Measurements from ENCODE around the gene LRFN2.

Gene LRFN2

DNA sequence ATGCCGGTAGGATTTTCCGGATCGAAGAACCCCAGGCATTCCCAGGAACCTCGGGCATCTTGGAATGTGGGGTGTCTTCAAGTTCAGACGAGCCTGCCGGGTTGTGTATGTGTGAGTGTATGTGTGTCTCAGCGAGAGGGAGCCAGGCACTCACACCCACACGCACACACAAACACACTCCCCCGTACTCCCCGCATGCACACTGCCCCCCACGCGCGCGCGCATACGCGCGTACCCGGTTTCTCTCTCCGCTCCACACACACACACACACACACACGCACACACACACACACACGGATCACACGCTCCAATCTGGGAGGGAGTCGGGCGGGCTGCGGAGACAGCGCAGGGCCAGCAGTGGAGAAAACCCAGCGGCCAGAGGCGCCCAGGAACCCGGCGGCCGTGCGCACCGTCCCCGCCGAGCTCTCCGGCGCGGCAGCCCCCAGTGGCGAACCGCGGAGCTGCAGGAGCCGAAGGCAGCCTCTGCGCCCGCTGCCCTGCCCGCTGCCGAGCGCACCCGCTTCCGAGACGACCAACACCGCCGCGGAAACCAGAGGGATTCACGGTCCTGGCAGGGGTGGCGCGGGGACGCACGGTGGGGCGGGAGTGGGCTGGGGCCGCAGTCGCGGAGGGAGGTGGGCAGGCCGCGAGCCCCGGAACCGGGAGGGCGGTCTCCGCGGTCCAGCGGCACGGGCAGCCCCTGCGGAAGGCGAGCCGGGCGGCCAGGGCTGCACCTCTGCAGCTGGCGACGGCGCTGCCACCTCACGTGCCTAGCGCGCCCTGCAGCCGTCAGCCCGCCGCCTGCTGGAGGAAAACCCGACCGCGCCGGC lies at the start of gene LRFN2:
Gene LRFN2 (minus strand): TSS at position 125 of the 830 bp plus-strand sequence.
- no peak for FAIRE-seq

GRCh38 chr6:40634429-40634828 lies 47.3 kb upstream of the LRFN2 start:
- FAIRE-seq, result no peak

DNA sequence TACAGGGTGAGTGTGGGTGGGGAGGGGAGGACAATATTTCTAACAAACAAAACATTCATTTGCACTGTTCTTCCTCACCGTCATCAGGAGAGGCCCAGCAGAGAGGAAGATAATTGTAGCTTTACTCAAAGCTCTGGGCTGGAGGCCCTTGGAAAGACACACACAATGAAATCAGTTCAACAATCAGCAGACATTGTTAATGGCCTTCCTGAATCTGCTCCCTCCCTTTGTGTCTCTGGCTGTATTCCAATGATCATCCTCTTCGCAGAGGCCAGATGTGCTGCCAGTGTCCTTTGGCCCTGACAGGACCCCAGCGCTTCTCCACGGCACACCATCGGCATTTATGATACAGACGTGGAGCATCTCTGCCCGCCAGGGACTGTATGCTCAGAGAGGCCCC lies 44.6 kb upstream of the LRFN2 start:
- no peak for FAIRE-seq

DNA sequence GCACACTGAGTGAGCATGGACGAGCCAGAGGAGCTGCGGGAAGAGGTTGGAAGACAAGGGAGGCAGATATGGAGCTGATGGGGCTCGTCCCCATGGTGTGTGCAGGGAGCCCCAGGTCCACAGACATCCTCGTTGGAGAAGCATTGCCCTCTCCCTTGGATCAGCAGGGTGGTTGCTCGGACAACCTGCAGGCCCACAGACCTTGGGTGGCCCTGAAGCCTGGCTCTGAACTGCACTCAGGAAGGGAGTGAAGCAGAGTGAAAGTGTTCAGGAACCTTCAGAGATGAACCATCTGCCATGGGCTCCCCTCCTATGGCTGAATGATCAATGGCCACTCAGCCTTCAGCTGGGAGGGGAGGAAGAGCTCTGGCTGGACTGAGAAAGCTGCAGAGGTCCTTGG lies 43.3 kb upstream of the LRFN2 start:
- no peak for FAIRE-seq

GRCh38 chr6:40630051-40630450 lies 42.9 kb upstream of the LRFN2 start:
- no peak for FAIRE-seq

DNA sequence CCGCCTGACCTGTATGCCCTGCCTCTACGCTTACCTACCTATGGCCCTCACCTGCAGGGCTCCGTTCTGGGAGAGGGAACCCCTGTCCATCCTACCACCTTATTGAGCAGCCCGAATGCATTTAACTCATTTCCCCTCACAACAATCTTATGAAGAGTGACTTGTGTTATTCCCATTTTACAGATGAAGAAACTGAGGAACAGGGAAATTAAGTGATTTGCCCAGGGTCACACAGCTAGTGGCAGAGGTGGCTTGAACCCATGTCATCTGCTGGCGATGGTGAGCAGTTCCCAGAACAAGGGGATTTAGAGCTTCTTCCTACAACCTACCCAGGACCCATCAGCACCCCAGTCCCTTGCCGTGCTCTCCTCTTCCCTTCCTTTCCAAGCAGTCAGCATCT lies 42.3 kb upstream of the LRFN2 start:
- FAIRE-seq, result no peak

DNA sequence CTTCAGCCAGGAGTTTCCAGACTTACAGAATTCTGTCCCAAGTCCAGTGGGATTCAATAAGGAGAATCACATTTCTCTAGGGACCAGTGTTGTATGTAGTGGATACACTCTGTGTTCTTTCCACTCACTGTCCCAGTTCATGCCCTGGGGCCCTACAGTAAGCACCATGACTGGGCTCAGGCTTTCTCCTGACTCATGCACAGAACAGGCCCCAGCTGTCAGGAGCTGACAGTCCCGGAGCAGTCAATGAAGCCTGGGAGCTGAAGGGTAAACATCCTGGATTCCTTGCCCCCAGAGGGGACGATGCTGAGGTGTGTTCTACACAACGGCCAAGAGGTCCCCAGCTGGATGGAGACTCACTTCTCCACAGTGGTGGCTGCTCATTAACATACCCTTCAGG lies 40.2 kb upstream of the LRFN2 start:
- no peak for FAIRE-seq

DNA sequence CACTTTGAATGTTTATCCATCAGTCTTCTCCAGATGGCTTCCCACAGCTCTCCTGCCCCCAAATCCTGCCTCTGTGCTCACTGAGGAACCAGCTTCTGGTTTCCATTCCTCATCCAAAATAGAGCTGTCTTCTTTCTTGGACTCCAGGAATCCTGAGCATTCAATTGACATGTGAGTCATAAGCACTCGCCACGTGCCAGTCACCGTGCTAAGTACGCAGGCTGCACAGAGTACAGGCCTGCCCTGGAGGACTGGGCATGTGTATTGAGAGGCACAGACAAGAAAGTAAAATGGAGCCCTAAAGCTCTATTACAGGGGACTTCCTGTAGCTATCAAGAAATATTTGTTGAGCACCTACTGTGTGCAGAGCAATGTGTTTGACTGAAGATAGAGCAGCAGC lies 39.7 kb upstream of the LRFN2 start:
- FAIRE-seq, result no peak

GRCh38 chr6:40623932-40624331 lies 36.8 kb upstream of the LRFN2 start:
- no peak for FAIRE-seq

GRCh38 chr6:40623178-40623577 lies 36.0 kb upstream of the LRFN2 start:
- FAIRE-seq, result no peak

DNA sequence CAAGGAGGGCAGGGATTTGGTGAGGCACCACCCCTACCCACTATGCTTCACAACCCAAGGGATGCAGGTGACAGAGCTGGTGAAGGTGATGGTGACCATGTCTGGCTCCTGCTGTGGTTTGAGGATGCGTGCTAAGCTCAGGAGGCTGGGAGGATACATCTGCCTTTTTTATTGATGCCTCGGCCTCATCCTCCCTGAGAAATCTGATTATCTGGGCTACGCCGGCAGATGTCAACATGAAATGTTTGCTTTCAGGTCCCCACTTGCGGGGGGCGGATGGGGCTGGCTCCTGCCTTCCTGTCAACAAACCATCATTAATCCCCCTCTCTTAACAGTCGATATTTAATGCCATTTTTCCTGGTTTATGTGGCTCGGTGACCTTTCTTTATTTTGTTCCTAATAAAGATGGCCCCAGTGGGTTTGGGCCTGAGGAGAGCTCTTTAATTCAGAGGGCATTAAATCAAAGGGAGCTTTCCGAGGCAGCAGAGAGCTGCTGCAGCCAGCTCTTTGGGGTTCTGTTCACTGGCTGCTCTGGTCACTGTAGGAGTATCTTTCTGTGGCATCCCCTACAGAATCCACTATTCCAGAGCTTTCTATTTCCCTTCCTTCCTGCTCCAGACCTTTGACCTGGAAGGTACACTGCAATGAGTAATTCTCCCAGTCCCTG lies 33.5 kb upstream of the LRFN2 start:
- no peak for FAIRE-seq

GRCh38 chr6:40614671-40615070 lies 27.5 kb upstream of the LRFN2 start:
- FAIRE-seq, result no peak

- no peak for FAIRE-seq
Measured at GRCh38 chr6:40611912-40612311, 24.7 kb upstream of the LRFN2 start.

- no peak for FAIRE-seq
Measured at GRCh38 chr6:40611434-40611833, 24.3 kb upstream of the LRFN2 start.

DNA sequence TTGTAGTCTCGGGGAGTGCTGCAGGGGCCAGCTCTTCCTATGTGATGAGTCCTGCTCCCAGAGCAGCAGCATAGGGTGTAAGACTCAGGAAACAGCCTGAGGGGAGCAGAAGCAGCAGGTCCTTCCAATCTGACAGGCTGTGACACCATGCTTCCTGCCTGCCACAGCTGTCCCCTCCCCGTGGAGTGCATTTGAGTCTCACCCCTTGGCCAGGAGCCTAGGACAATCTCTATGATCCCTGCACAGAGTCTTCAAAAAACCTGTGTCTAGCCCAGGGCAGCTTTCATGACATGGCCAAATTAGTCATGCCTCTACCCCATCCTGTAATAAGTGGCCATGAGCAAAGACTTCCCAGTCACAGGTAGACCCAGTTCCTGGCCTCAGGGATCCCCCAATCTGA lies 23.1 kb upstream of the LRFN2 start:
- FAIRE-seq, result no peak

DNA sequence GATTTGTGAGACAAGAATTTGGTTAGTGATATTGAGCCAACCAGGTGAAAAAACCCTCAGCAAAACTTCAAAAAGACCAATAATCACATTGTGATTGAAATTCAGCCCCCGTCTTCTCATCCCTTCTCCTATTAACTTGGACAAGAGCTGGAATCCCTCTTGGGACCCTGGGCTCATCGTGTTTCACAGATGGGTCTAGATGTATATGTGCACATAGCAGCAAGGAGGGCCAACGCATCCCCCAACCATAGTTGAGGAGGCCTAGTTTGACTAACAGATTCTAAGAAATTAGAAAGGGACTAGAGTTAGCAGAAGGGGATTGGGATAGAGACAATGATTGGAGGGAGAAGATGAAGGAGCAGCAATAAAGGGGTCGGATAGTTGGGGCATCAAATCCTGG lies 19.8 kb upstream of the LRFN2 start:
- no peak for FAIRE-seq

DNA sequence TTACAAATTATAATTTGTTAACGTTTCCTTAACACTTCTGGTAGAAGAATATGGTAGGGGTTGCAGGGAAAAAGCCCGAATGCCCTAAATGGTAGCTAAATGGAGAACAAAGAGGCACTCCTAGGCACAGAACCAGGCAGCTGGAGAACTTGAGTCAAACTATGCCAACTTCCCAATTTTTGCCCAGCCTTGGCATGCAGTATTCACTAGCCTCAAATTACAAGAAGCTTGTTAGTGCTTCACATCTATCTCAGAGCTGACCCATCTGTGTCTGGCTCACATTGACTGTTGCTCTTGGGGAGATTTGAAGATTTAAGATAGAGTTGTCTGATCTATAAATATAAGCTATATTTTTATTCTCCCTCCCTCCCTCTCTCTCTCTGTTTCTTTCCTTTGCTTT lies 19.4 kb upstream of the LRFN2 start:
- no peak for FAIRE-seq

GRCh38 chr6:40604082-40604481 lies 16.9 kb upstream of the LRFN2 start:
- FAIRE-seq, result no peak

DNA sequence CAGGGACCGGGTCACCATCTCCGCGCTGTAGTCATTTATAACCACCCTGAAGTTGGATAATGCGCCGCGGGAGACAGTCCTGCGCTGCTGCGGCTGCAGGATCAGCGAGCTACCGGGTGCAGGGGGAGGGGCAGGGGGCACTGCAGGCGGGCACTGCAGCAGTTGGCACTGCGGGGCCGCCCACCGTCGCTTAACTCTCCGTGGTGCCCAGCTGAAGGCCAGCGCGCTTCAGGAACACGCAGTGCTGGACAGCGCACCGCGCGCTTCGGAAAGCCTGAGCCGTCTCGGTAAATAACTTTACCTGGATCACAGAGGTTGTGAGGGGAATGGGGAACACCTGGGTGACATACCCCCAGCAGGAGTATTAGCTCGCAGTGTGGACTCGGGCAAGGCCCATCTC lies 12.4 kb upstream of the LRFN2 start:
- no peak for FAIRE-seq

GRCh38 chr6:40598516-40598915 lies 11.4 kb upstream of the LRFN2 start:
- no peak for FAIRE-seq

DNA sequence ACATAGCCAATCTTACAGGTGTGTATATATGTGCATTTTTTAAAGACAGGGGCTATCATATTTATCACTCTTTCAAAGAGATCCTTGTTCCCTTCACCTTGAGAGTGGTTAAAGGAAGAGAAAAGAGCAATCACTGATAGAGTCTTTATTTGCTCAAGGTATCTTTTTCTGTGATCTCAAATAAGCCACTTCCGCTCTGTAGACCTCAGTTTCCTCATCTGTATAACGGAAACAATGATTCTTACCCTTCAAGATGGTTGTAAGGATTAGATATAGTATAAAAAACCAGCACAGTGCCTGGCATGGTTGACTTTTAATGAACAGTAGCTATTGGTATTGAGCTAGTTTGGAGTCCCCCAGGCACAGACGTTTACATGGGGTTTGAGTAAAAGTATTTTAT lies 10.1 kb upstream of the LRFN2 start:
- no peak for FAIRE-seq

GRCh38 chr6:40588480-40588879 lies 1.3 kb upstream of the LRFN2 start:
- FAIRE-seq, result no peak

DNA sequence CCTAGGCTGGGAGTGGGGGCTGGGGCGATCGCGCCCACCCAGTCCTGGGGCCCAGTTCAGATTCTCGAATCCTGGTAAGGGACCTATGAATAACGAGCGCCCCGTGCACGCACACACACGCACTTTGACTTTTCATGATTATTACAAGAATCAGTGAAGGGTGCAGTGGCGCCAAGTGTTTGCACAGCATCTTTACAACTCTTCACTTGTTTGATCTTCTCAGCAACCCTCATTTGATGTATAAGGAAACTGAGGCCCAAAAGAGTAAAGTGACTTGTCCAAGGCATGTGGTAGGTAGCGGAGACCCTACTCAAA lies 863 bp upstream of the LRFN2 start:
- no peak for FAIRE-seq

- no peak for FAIRE-seq
Measured at GRCh38 chr6:40586369-40587201, 579 bp downstream of the LRFN2 start.

Data from G401.6 (cell line).